IMR-90 (cell line): ENCODE data around the gene ZNF581. TPM values are rescaled to one million over a fixed set of nuclear protein-coding genes. Genes with fewer than 3 reads are reported as not detected.

Source experiments
- ATAC-seq: fragments of 200-7000 bp; cut with Tn5 transposase; 2 replicates; pipeline ENCODE4 v1.9.1; 2020; ENCODE audit warnings: low read depth, mild to moderate bottlenecking, moderate library complexity
- BruUV-seq: library from RNA; stranded (reverse); fragments of 400-500 nt; replicated peaks from 2 replicates; lab custom pipeline; 2021; lab: Mats Ljungman, UMichigan
- CTCF ChIA-PET: fragments of 300-600 bp; formaldehyde crosslinking; extraction: SDS; loops from one replicate; lab custom pipeline; 2021; ENCODE audit warnings: antibody characterized with exemption; lab: Yijun Ruan, JAX
- POLR2A ChIA-PET: fragments of 300-600 bp; sonication (Branson Sonifier 250); formaldehyde crosslinking; loops from one replicate; lab custom pipeline; 2022; ENCODE audit warnings: antibody characterized with exemption; ENCODE audit not compliant: unreplicated experiment; lab: Charles Lee
- DNase-seq: peaks from one replicate; pipeline ENCODE4 v3.0.0; 2013
- H2AFZ ChIP-seq: replicated peaks from 2 replicates; pipeline ENCODE3; 2013; ENCODE audit warnings: low read length, mild to moderate bottlenecking; ENCODE audit not compliant: poor library complexity
- H2AK5ac ChIP-seq: 2 replicates; pipeline ENCODE4 v1.6.1; 2013; ENCODE audit warnings: low read depth, low read length, inconsistent platforms
- H2AK9ac ChIP-seq: replicated peaks from 2 replicates; pipeline ENCODE3; 2013; ENCODE audit warnings: mild to moderate bottlenecking, low read depth, low read length, moderate library complexity; ENCODE audit not compliant: poor library complexity
- H2BK120ac ChIP-seq: 2 replicates; pipeline ENCODE4 v1.6.1; 2013; ENCODE audit warnings: low read depth, low read length, inconsistent platforms
- H2BK15ac ChIP-seq: 3 replicates; pipeline ENCODE4 v1.6.1; 2013; ENCODE audit warnings: low read depth, low read length, inconsistent platforms
- H2BK20ac ChIP-seq: 2 replicates; pipeline ENCODE4 v1.6.1; 2013; ENCODE audit warnings: low read depth, mild to moderate bottlenecking, inconsistent platforms, low read length, moderate library complexity
- H2BK5ac ChIP-seq: 2 replicates; pipeline ENCODE4 v1.6.1; 2013; ENCODE audit warnings: mild to moderate bottlenecking, low read depth, low read length, inconsistent platforms; ENCODE audit not compliant: poor library complexity, severe bottlenecking
- H3K14ac ChIP-seq: replicated peaks from 2 replicates; pipeline ENCODE4 v1.6.1; 2013; ENCODE audit warnings: low read depth, low read length, inconsistent platforms
- H3K18ac ChIP-seq: 2 replicates; pipeline ENCODE4 v1.6.1; 2013; ENCODE audit warnings: low read depth, low read length, control low read depth
- H3K23ac ChIP-seq: 2 replicates; pipeline ENCODE4 v1.6.1; 2013; ENCODE audit warnings: low read depth, low read length, inconsistent platforms
- H3K27ac ChIP-seq: 2 replicates; pipeline ENCODE4 v1.5.1; 2013; ENCODE audit warnings: mild to moderate bottlenecking, control low read depth, low read length; ENCODE audit not compliant: insufficient read depth
- H3K27me3 ChIP-seq: 2 replicates; pipeline ENCODE4 v1.6.1; 2013; ENCODE audit warnings: low read length; ENCODE audit not compliant: control insufficient read depth, insufficient read depth
- H3K36me3 ChIP-seq: 2 replicates; pipeline ENCODE4 v1.6.1; 2013; ENCODE audit warnings: low read length, mixed read lengths; ENCODE audit not compliant: control insufficient read depth, insufficient read depth
- H3K4ac ChIP-seq: 2 replicates; pipeline ENCODE4 v1.6.1; 2013; ENCODE audit warnings: low read depth, low read length, inconsistent platforms
- H3K4me1 ChIP-seq: 2 replicates; pipeline ENCODE4 v1.6.1; 2013; ENCODE audit warnings: low read length, mixed read lengths; ENCODE audit not compliant: control insufficient read depth, insufficient read depth
- H3K4me2 ChIP-seq: 2 replicates; pipeline ENCODE4 v1.6.1; 2013; ENCODE audit warnings: low read depth, mild to moderate bottlenecking, control low read depth, low read length, moderate library complexity
- H3K4me3 ChIP-seq: 2 replicates; pipeline ENCODE4 v1.5.1; 2013; ENCODE audit warnings: low read depth, mild to moderate bottlenecking, control low read depth, low read length, moderate library complexity; ENCODE audit not compliant: insufficient read depth
- H3K56ac ChIP-seq: 2 replicates; pipeline ENCODE4 v1.6.1; 2013; ENCODE audit warnings: low read length, inconsistent platforms; ENCODE audit not compliant: insufficient read depth; ENCODE audit errors: extremely low read depth
- H3K79me1 ChIP-seq, 2 experiments: 2 replicates each; pipeline ENCODE4 v1.6.1; 2013; ENCODE audit warnings: low read length in 2 of 2, inconsistent platforms in 1 of 2, low read depth in 1 of 2
- H3K9ac ChIP-seq: 2 replicates; pipeline ENCODE4 v1.6.1; 2013; ENCODE audit warnings: low read depth, low read length, control low read depth
- H3K9me1 ChIP-seq: 2 replicates; pipeline ENCODE4 v1.6.1; 2013; ENCODE audit warnings: low read length, inconsistent platforms; ENCODE audit not compliant: insufficient read depth
- H3K9me3 ChIP-seq: 2 replicates; pipeline ENCODE4 v1.6.1; 2013; ENCODE audit warnings: low read length; ENCODE audit not compliant: control insufficient read depth, insufficient read depth
- H4K20me1 ChIP-seq: 2 replicates; pipeline ENCODE4 v1.6.1; 2013; ENCODE audit warnings: low read length, inconsistent platforms; ENCODE audit not compliant: insufficient read depth
- H4K5ac ChIP-seq: 2 replicates; pipeline ENCODE4 v1.6.1; 2013; ENCODE audit warnings: mild to moderate bottlenecking, low read depth, low read length, control low read depth
- H4K8ac ChIP-seq, 2 experiments: 2 replicates each; pipeline ENCODE4 v1.6.1; 2013; ENCODE audit warnings: low read depth in 2 of 2, low read length in 2 of 2, control low read depth in 1 of 2, inconsistent platforms in 1 of 2
- H4K91ac ChIP-seq: 2 replicates; pipeline ENCODE4 v1.6.1; 2013; ENCODE audit warnings: low read depth, low read length, inconsistent platforms; ENCODE audit not compliant: insufficient read depth
- BHLHE40 ChIP-seq: fragments of 150-350 bp; IDR thresholded peaks from 2 replicates; pipeline ENCODE4 v1.6.1; 2016; ENCODE audit warnings: mild to moderate bottlenecking, low read depth, low read length
- CHD1 ChIP-seq: IDR thresholded peaks from 2 replicates; pipeline ENCODE4 v1.6.1; 2012; ENCODE audit warnings: low read depth, low read length, improper control_type of control experiment
- CTCF ChIP-seq: conservative IDR thresholded peaks from 2 replicates; pipeline ENCODE4 v1.5.1; 2012; ENCODE audit warnings: mild to moderate bottlenecking, low read depth, low read length, improper control_type of control experiment
- FOS ChIP-seq: fragments of 150-350 bp; IDR thresholded peaks from 2 replicates; pipeline ENCODE4 v1.6.1; 2016; ENCODE audit warnings: low read depth, low read length
- MAZ ChIP-seq: IDR thresholded peaks from 2 replicates; pipeline ENCODE4 v1.6.1; 2012; ENCODE audit warnings: low read depth, mild to moderate bottlenecking, low read length, improper control_type of control experiment, moderate library complexity, borderline replicate concordance
- MXI1 ChIP-seq: IDR thresholded peaks from 2 replicates; pipeline ENCODE4 v1.6.1; 2012; ENCODE audit warnings: low read depth, mild to moderate bottlenecking, low read length, moderate library complexity, borderline replicate concordance
- POLR2A ChIP-seq: IDR thresholded peaks from 2 replicates; pipeline ENCODE4 v1.6.1; 2012; ENCODE audit warnings: mild to moderate bottlenecking, low read depth, low read length
- RAD21 ChIP-seq: IDR thresholded peaks from 2 replicates; pipeline ENCODE4 v1.6.1; 2012; ENCODE audit warnings: low read length, improper control_type of control experiment
- RCOR1 ChIP-seq: IDR thresholded peaks from 2 replicates; pipeline ENCODE4 v1.6.1; 2012; ENCODE audit warnings: mild to moderate bottlenecking, low read length, improper control_type of control experiment; ENCODE audit not compliant: insufficient replicate concordance
- RFX5 ChIP-seq: IDR thresholded peaks from 2 replicates; pipeline ENCODE4 v1.8.0; 2012; ENCODE audit warnings: low read depth, mild to moderate bottlenecking, low read length, moderate library complexity
- USF2 ChIP-seq: fragments of 150-350 bp; IDR thresholded peaks from 2 replicates; pipeline ENCODE4 v1.6.1; 2017; ENCODE audit warnings: mild to moderate bottlenecking, antibody characterized with exemption, low read length, low read depth
- WGBS, 2 experiments: methylation state at CpG; one replicate each; pipeline versions ENCODE4 v1.1.5 to v1.1.7; 2013; ENCODE audit warnings: missing lambda C conversion rate in 2 of 2; ENCODE audit not compliant: insufficient read length in 1 of 2; ENCODE audit errors: extremely low coverage in 2 of 2; 5-methylcytosine and 5-hydroxymethylcytosine counted together
- dilution Hi-C: fragments of 300-500 bp; cut with HindIII; formaldehyde crosslinking; loops from one replicate; pipeline ENCODE4 v1.14.3; 2018; ENCODE audit warnings: low sequenced_read_pairs; ENCODE audit not compliant: unreplicated experiment
- in situ Hi-C: fragments of 300-500 bp; cut with MboI; formaldehyde crosslinking; loops from 3 replicates; pipeline ENCODE4 v1.14.3; 2019; ENCODE audit warnings: low sequenced_read_pairs, inconsistent platforms, mixed read lengths
- intact Hi-C: fragments of 100-400 bp; cut with micrococcal nuclease; formaldehyde crosslinking; loops from 2 replicates; pipeline ENCODE4 v1.10.0; 2022
- polyA plus RNA-seq, 3 experiments: library from polyadenylated mRNA; depleted of rRNA; stranded (reverse); fragments of >200 nt; gene quantifications; 2 replicates each; pipeline ENCODE4 v1.2.3, GENCODE V29; 2012; ENCODE audit warnings: low replicate concordance in 1 of 3
- total RNA-seq: library from RNA; depleted of rRNA; stranded (reverse); fragments of >200 nt; gene quantifications from 2 replicates; pipeline ENCODE4 v1.2.3, GENCODE V29; 2012
- TF ChIP-seq, protein P1 (sequence below): fragments of 150-350 bp; IDR thresholded peaks from 2 replicates; pipeline ENCODE4 v1.6.1; 2016; ENCODE audit warnings: low read depth, mild to moderate bottlenecking, low read length, moderate library complexity, borderline replicate concordance

Gene ZNF581
- total and polyA plus RNA-seq, 2 of the 4 experiments (the other 2 are of a cell fraction): 9.7 to 21.9 TPM

DNA sequence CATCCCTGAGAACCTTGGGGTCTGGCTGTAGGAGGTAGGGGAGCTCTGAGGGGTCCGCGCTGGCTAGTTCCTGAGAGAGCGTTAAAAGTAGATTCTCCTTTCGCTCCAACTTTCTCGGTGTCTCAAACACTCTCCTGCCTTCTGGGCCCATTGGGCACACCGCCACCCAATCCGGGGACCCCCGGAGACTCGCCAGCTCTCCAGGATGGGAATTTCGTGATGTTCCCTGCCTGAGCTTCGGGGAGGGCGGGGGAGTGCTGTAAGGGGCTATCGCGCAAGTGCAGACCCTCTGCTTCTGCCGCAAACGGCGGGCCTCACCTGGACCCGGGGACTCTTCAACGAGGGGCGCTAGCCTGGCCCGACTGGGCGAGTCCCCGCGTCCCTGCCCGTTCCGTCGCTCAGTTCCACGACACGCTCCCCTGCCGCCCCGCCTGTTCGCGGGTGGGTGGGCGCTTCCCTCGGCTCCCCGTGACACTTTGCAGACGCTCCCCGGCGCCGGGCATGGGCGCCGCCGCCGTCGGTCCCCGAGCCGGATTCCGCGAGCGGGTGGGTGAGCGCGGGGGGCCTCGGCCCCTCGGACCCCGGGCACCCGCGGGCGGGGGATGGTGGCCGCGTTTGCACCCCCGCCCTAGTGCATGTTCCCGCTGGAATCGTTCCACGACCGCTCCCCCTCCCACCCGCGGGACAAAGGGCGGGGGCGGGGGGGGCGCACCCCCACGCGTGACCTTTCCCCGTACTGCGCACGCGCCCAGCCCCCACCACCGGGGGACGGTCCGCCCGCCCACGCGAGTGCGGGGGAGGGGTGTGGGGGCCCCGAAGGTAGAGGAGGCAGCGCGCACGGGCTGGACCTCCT lies 4.5 kb downstream of the ZNF581 start, which contains the start of gene CCDC106:
CCDC106 (plus strand) TSS at position 481 of the 853 bp plus-strand sequence. CDS start 835 bp downstream, outside the sequence.
- 0% methylated on average over 36 of the region's 87 CpGs; no CpG with 5 or more reads in 1 of the 2 experiments for WGBS, 2 experiments
- H4K8ac ChIP-seq: peak within 1 kb of the TSS; percentile 92 to 100
- H3K36me3 ChIP-seq: peaks cover 19% of the 10 kb centered on the region
- peak within 1 kb of the TSS; percentile 98 for H2AK5ac ChIP-seq
- H4K5ac ChIP-seq: peak within 1 kb of the TSS; percentile 88
- peak within 1 kb of the TSS; percentile 59; the same call in 1 of the 2 replicates for H2BK120ac ChIP-seq
- intact Hi-C loops: no loop called here
- peaks cover 10% of the 10 kb centered on the region for H3K4me1 ChIP-seq
- H3K9me3 ChIP-seq: no peaks in the 10 kb centered on the region
- no peaks in the 10 kb centered on the region for H4K20me1 ChIP-seq
- peak within 1 kb of the TSS; percentile 99 for H3K4me2 ChIP-seq
- peak within 1 kb of the TSS; percentile 59; the same call in 1 of the 3 replicates for H2BK15ac ChIP-seq
- no peak within 1 kb of the TSS; the same call in 1 of the 2 replicates for H2BK20ac ChIP-seq
- no TSS peak for BruUV-seq
- H3K4me3 ChIP-seq: peak within 1 kb of the TSS; percentile 86
- CTCF ChIA-PET: interaction anchor here (1.1 kb wide), 1 partner anchor 15 kb away, joined by 6 read pairs; no protein-coding TSS in a partner anchor
- peak within 1 kb of the TSS; percentile 89 for H3K18ac ChIP-seq
- peak within 1 kb of the TSS; percentile 95 for H3K9ac ChIP-seq
- DNase-seq (peak; percentile 68), ATAC-seq (peak; percentile 64)
- peaks cover 20 to 49% of the 10 kb centered on the region in 2 experiments for H3K79me1 ChIP-seq
- POLR2A ChIA-PET: no interaction called here
- peak within 1 kb of the TSS; percentile 100 for H2AK9ac ChIP-seq
- in situ Hi-C loops: loop anchor here (25.0 kb wide), 2 partner anchors 361 to 536 kb away; partner anchors contain the start of genes BRSK1, HSPBP1 and PPP1R12C
- dilution Hi-C loops: no loop called here
- peak within 1 kb of the TSS; percentile 94 for H2BK5ac ChIP-seq
- peak within 1 kb of the TSS; percentile 97 for H3K14ac ChIP-seq
- peak within 1 kb of the TSS; percentile 94 for H3K23ac ChIP-seq
- H4K91ac ChIP-seq: peak within 1 kb of the TSS; percentile 85
- H3K4ac ChIP-seq: peak within 1 kb of the TSS; percentile 92
- H3K56ac ChIP-seq: peak within 1 kb of the TSS; percentile 90
- TF ChIP-seq RCOR1 (peak; percentile 16), FOS (no peak), POLR2A (no peak), USF2 (no peak), RAD21 (no peak), CTCF (no peak), MAZ (peak; percentile 86), RFX5 (no peak), CHD1 (no peak), MXI1 (no peak), BHLHE40 (0 out of 2 replicates have a peak, but pooled peaks have one; percentile 21)
- TF ChIP-seq, protein P1, sequence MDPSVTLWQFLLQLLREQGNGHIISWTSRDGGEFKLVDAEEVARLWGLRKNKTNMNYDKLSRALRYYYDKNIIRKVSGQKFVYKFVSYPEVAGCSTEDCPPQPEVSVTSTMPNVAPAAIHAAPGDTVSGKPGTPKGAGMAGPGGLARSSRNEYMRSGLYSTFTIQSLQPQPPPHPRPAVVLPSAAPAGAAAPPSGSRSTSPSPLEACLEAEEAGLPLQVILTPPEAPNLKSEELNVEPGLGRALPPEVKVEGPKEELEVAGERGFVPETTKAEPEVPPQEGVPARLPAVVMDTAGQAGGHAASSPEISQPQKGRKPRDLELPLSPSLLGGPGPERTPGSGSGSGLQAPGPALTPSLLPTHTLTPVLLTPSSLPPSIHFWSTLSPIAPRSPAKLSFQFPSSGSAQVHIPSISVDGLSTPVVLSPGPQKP: no peak
- peak within 1 kb of the TSS; percentile 97 for H3K27ac ChIP-seq
- peak within 1 kb of the TSS; percentile 95 for H2AFZ ChIP-seq
- H3K27me3 ChIP-seq: no peaks in the 10 kb centered on the region
- no peaks in the 10 kb centered on the region for H3K9me1 ChIP-seq
